HEK293 (cell line): ENCODE data around the gene DOCK4.
A peak's percentile ranks its signal among the peaks of the same experiment; 100 is the strongest.

Experiments used
- CTCF ChIA-PET: fragments of 350-600 bp; formaldehyde crosslinking; extraction: SDS; loops from one replicate; lab custom pipeline; 2021; ENCODE audit warnings: antibody characterized with exemption; lab: Yijun Ruan, JAX
- POLR2A ChIA-PET: fragments of 300-600 bp; formaldehyde crosslinking; extraction: SDS; loops from one replicate; lab custom pipeline; 2020; ENCODE audit warnings: antibody characterized with exemption, inconsistent platforms; lab: Yijun Ruan, JAX
- H3K27ac ChIP-seq: fragments of 200-500 bp; sonication (Bioruptor generic); 2 replicates; pipeline ENCODE4 v1.5.1; 2014; ENCODE audit warnings: low read depth, low read length, control low read depth, inconsistent platforms; ENCODE audit errors: extremely low read depth
- H3K36me3 ChIP-seq, 2 experiments: fragments of 200-500 bp in 1 of 2; sonication (Bioruptor generic) in 1 of 2; 1 replicate in 1 of 2; 2 replicates in 1 of 2; pipeline ENCODE4 v1.5.1; 2014 to 2017; ENCODE audit warnings: inconsistent platforms in 2 of 2, low read length in 2 of 2; ENCODE audit not compliant: control insufficient read depth in 2 of 2, insufficient read depth in 1 of 2
- H3K4me1 ChIP-seq: fragments of 200-500 bp; sonication (Bioruptor generic); 2 replicates; pipeline ENCODE4 v1.5.1; 2014; ENCODE audit warnings: mild to moderate bottlenecking, low read length, inconsistent platforms; ENCODE audit not compliant: control insufficient read depth, insufficient read depth
- H3K4me3 ChIP-seq: 2 replicates; pipeline ENCODE4 v1.5.1; 2011; ENCODE audit warnings: low read depth, mild to moderate bottlenecking, control low read depth, low read length, moderate library complexity
- H3K9me3 ChIP-seq: fragments of 200-500 bp; sonication (Bioruptor generic); 2 replicates; pipeline ENCODE4 v1.5.1; 2014; ENCODE audit warnings: low read depth, low read length, inconsistent platforms; ENCODE audit not compliant: control insufficient read depth, insufficient read depth
- BCL11A ChIP-seq: fragments of 450-650 bp; formaldehyde crosslinking; IDR thresholded peaks from 2 replicates; pipeline ENCODE4 v1.5.1; 2016; ENCODE audit warnings: low read depth, missing biosample characterization, missing genetic modification characterization
- BCL11B ChIP-seq: fragments of 450-650 bp; formaldehyde crosslinking; IDR thresholded peaks from 2 replicates; pipeline ENCODE4 v1.5.1; 2016; ENCODE audit warnings: low read depth, missing biosample characterization, missing genetic modification characterization
- GLIS1 ChIP-seq: fragments of 450-650 bp; formaldehyde crosslinking; IDR thresholded peaks from 2 replicates; pipeline ENCODE4 v1.5.1; 2016; ENCODE audit warnings: missing biosample characterization, missing genetic modification characterization
- KLF7 ChIP-seq: fragments of 450-650 bp; formaldehyde crosslinking; IDR thresholded peaks from 2 replicates; pipeline ENCODE4 v1.5.1; 2016; ENCODE audit warnings: missing biosample characterization, missing genetic modification characterization, borderline replicate concordance
- RBAK ChIP-seq: fragments of 450-650 bp; formaldehyde crosslinking; IDR thresholded peaks from 2 replicates; pipeline ENCODE4 v1.5.1; 2016; ENCODE audit warnings: missing biosample characterization, missing genetic modification characterization
- SCRT2 ChIP-seq: fragments of 450-650 bp; formaldehyde crosslinking; IDR thresholded peaks from 2 replicates; pipeline ENCODE4 v1.5.1; 2016; ENCODE audit warnings: missing biosample characterization, missing genetic modification characterization
- YY2 ChIP-seq: fragments of 450-650 bp; formaldehyde crosslinking; IDR thresholded peaks from 2 replicates; pipeline ENCODE4 v1.5.1; 2016; ENCODE audit warnings: missing biosample characterization, missing genetic modification characterization
- ZBTB11 ChIP-seq: fragments of 450-650 bp; formaldehyde crosslinking; conservative IDR thresholded peaks from 2 replicates; pipeline ENCODE4 v1.5.1; 2016; ENCODE audit warnings: low read depth, missing biosample characterization, missing genetic modification characterization
- ZEB2 ChIP-seq: fragments of 450-650 bp; formaldehyde crosslinking; IDR thresholded peaks from 2 replicates; pipeline ENCODE4 v1.5.1; 2016; ENCODE audit warnings: missing biosample characterization, missing genetic modification characterization
- ZNF155 ChIP-seq: fragments of 450-650 bp; formaldehyde crosslinking; IDR thresholded peaks from 2 replicates; pipeline ENCODE4 v1.5.1; 2016; ENCODE audit warnings: missing biosample characterization, missing genetic modification characterization
- ZNF174 ChIP-seq: fragments of 450-650 bp; formaldehyde crosslinking; IDR thresholded peaks from 2 replicates; pipeline ENCODE4 v1.5.0; 2017; ENCODE audit warnings: missing biosample characterization, mild to moderate bottlenecking, missing genetic modification characterization
- ZNF23 ChIP-seq: fragments of 450-650 bp; formaldehyde crosslinking; IDR thresholded peaks from 2 replicates; pipeline ENCODE4 v1.5.1; 2016; ENCODE audit warnings: missing biosample characterization, missing genetic modification characterization, borderline replicate concordance
- ZNF404 ChIP-seq: fragments of 450-650 bp; formaldehyde crosslinking; IDR thresholded peaks from 2 replicates; pipeline ENCODE4 v1.5.1; 2017; ENCODE audit warnings: missing biosample characterization, missing genetic modification characterization
- ZNF580 ChIP-seq: fragments of 450-650 bp; formaldehyde crosslinking; IDR thresholded peaks from 2 replicates; pipeline ENCODE4 v1.5.1; 2016; ENCODE audit warnings: missing biosample characterization, missing genetic modification characterization
- ZNF654 ChIP-seq: fragments of 450-650 bp; formaldehyde crosslinking; IDR thresholded peaks from 2 replicates; pipeline ENCODE4 v1.5.1; 2016; ENCODE audit warnings: low read depth, missing biosample characterization, missing genetic modification characterization
- ZNF776 ChIP-seq: fragments of 450-650 bp; formaldehyde crosslinking; IDR thresholded peaks from 2 replicates; pipeline ENCODE4 v1.5.0; 2017; ENCODE audit warnings: missing biosample characterization, missing genetic modification characterization, borderline replicate concordance
- ZNF792 ChIP-seq: fragments of 450-650 bp; formaldehyde crosslinking; IDR thresholded peaks from 2 replicates; pipeline ENCODE4 v1.5.1; 2016; ENCODE audit warnings: missing biosample characterization, missing genetic modification characterization
- TF ChIP-seq, protein P1 (sequence below): fragments of 450-650 bp; formaldehyde crosslinking; IDR thresholded peaks from 2 replicates; pipeline ENCODE4 v1.5.1; 2016; ENCODE audit warnings: missing biosample characterization, missing genetic modification characterization, low read depth

The DOCK4 gene

DNA sequence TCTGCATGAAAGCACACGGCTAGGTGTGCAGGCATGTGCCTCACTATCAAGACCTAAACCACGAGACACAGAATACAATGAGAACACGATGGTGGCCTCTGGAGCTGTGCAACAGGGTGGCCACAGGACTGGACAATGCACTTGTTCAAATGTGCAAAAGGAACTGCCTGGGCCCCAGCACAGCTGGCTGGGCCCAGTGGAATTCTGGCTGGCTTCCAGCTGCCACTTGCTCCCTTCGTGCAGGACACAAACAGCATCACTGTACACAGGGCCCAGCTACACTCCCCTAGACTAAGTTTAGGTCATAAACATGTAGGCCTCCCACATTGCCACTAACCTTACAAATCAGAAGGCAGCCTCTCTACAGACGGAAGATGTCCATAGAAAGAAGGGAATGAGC lies 23.4 kb downstream of the DOCK4 start (continued):
- no peak for TF ChIP-seq ZNF580 (tag by site-specific recombination)
- no peak for TF ChIP-seq ZNF654 (tag by site-specific recombination)
- no peak for TF ChIP-seq ZNF174 (tag by site-specific recombination)
- TF ChIP-seq YY2 = no peak
- TF ChIP-seq RBAK = no peak
- TF ChIP-seq ZNF23 (tag by site-specific recombination) = no peak
- no peak for TF ChIP-seq ZEB2 (tag by site-specific recombination)
- peak; percentile 64 for TF ChIP-seq GLIS1 (tag by site-specific recombination)
- TF ChIP-seq SCRT2 = peak; percentile 69

DNA sequence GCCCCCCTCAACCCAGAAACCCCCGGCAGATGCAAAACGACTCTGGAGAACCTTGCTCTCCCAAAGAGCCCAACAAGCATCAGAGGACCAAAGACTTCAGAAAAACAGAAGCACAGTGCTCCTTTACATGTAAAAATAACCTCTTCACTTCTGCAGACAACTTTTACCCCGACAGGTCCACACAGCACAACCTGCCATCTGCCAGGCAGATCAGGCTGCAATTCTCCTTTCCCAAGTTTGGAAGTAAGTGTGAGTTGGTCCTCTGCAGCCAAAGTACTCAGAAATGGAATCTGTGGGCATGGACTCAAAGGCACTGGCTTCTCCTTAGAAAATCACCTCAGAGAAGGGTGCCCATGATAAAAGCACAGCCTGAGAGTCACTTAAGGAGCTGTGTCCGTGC lies 26.0 kb downstream of the DOCK4 start:
- POLR2A ChIA-PET = no interaction called here
- CTCF ChIA-PET = no interaction called here
- peaks cover 4% of the 10 kb centered on the region for H3K4me1 ChIP-seq

DNA sequence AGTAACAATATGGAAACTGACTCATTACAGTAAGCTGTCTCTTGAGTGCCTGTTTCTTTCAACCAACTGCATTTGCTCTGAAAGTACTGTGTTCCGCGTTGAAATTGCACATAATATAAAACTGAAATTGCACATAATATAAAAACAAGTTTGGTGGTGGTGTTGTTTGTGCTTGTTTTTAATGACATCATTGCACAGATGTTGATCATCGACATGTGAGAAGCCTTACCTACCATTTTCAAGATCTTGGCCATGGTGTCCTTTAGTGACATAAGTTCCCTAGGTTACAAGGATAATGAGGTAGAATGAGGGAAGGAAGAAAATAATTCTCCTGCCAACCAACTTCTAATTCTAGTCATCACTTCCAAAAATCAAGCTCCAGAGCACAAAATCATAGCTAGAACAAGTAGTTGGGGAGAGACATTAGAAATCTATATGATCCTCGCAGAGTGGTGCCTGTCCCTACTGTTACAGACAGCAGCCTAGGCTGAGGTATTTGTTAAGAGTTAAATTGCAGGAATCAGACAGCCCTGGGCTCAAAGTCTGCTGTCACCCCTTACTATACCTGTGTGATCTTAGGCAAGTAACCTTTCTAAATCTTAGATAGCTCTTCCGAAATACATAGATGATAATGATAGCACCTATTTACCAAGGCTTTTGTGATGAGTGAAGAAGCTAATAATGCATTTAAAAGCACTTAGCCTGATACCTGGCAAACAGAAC lies 29.3 kb downstream of the DOCK4 start:
- CTCF ChIA-PET = no interaction called here
- Histone ChIP-seq H3K9me3 (no peaks in the 10 kb centered on the region), H3K4me1 (no peaks in the 10 kb centered on the region; the same call in 1 of the 2 replicates), H3K36me3 (no peaks in the 10 kb centered on the region), H3K4me3 (no peak overlapping the region), H3K27ac (no peak overlapping the region)
- POLR2A ChIA-PET = no interaction called here
- no peak for TF ChIP-seq ZBTB11
- TF ChIP-seq, protein P1, sequence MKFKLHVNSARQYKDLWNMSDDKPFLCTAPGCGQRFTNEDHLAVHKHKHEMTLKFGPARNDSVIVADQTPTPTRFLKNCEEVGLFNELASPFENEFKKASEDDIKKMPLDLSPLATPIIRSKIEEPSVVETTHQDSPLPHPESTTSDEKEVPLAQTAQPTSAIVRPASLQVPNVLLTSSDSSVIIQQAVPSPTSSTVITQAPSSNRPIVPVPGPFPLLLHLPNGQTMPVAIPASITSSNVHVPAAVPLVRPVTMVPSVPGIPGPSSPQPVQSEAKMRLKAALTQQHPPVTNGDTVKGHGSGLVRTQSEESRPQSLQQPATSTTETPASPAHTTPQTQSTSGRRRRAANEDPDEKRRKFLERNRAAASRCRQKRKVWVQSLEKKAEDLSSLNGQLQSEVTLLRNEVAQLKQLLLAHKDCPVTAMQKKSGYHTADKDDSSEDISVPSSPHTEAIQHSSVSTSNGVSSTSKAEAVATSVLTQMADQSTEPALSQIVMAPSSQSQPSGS (tag by site-specific recombination) = peak; percentile 89
- TF ChIP-seq ZNF404 (tag by site-specific recombination) = no peak
- no peak for TF ChIP-seq BCL11A (tag by site-specific recombination)

More for the DNA sequence above, 26.0 kb downstream of the DOCK4 start:
- Histone ChIP-seq H3K4me3 (no peak overlapping the region), H3K27ac (no peak overlapping the region), H3K36me3 (no peaks in the 10 kb centered on the region), H3K9me3 (no peaks in the 10 kb centered on the region)
- TF ChIP-seq ZNF174 (tag by site-specific recombination) = no peak
- no peak for TF ChIP-seq ZNF776 (tag by site-specific recombination)
- TF ChIP-seq ZNF792 (tag by site-specific recombination) = no peak
- TF ChIP-seq ZNF155 (tag by site-specific recombination) = no peak
- no peak for TF ChIP-seq KLF7
- no peak for TF ChIP-seq BCL11B (tag by site-specific recombination)
